OCI-LY3 (cell line): ENCODE data around the gene PADI3.

ENCODE experiments used
- H2AFZ ChIP-seq: fragments of 200-600, 300-600 bp; shearing (Covaris generic); 2 replicates; pipeline ENCODE4 v1.6.0; 2014; ENCODE audit warnings: antibody characterized with exemption, low read depth, low read length
- H3K27ac ChIP-seq: fragments of 200-600, 300-600 bp; sonication (generic); 2 replicates; pipeline ENCODE4 v1.5.1; 2014; ENCODE audit warnings: mild to moderate bottlenecking, low read length, moderate library complexity, mixed read lengths
- H3K27me3 ChIP-seq: fragments of 200-600, 300-600 bp; sonication (generic); 2 replicates; pipeline ENCODE4 v1.6.1; 2014; ENCODE audit warnings: low read depth, low read length, mixed read lengths
- H3K36me3 ChIP-seq: fragments of 200-600, 300-600 bp; sonication (generic); replicated peaks from 2 replicates; pipeline ENCODE3; 2014; ENCODE audit warnings: low read depth, low read length, mixed read lengths
- H3K4me1 ChIP-seq: fragments of 300-600, 200-600 bp; sonication (generic); 2 replicates; pipeline ENCODE4 v1.6.1; 2014; ENCODE audit warnings: low read length, mixed read lengths
- H3K4me2 ChIP-seq: fragments of 200-600, 300-600 bp; sonication (generic); 2 replicates; pipeline ENCODE4 v1.6.1; 2014; ENCODE audit warnings: low read length, mixed read lengths
- H3K4me3 ChIP-seq: fragments of 300-600, 200-600 bp; sonication (generic); 2 replicates; pipeline ENCODE4 v1.5.1; 2014; ENCODE audit warnings: antibody characterized with exemption, mild to moderate bottlenecking, low read length, moderate library complexity
- H3K79me2 ChIP-seq: fragments of 300-600, 200-600 bp; shearing (Covaris generic); 2 replicates; pipeline ENCODE4 v1.6.1; 2014; ENCODE audit warnings: mild to moderate bottlenecking, low read length, mixed read lengths
- H3K9ac ChIP-seq: fragments of 300-600, 200-600 bp; shearing (Covaris generic); 2 replicates; pipeline ENCODE4 v1.6.0; 2014; ENCODE audit warnings: mild to moderate bottlenecking, low read length, moderate library complexity
- H3K9me3 ChIP-seq: fragments of 200-600, 300-600 bp; shearing (Covaris generic); 2 replicates; pipeline ENCODE4 v1.6.1; 2014; ENCODE audit warnings: low read length, mixed read lengths; ENCODE audit not compliant: insufficient read depth
- H4K20me1 ChIP-seq: fragments of 200-600, 300-600 bp; sonication (generic); 2 replicates; pipeline ENCODE4 v1.6.1; 2016; ENCODE audit warnings: low read length, mixed read lengths; ENCODE audit not compliant: insufficient read depth
- EZH2phosphoT487 ChIP-seq: fragments of 200-600 bp; shearing (Covaris generic); IDR thresholded peaks from 2 replicates; pipeline ENCODE4 v1.6.1; 2018; ENCODE audit warnings: antibody characterized with exemption, mixed run types, low read depth
- TF ChIP-seq, protein P1 (sequence below): fragments of 200-600, 300-600 bp; sonication (generic); IDR thresholded peaks from 2 replicates; pipeline ENCODE4 v1.5.1; 2014; ENCODE audit warnings: antibody characterized with exemption, low read length, low read depth

Gene PADI3

DNA sequence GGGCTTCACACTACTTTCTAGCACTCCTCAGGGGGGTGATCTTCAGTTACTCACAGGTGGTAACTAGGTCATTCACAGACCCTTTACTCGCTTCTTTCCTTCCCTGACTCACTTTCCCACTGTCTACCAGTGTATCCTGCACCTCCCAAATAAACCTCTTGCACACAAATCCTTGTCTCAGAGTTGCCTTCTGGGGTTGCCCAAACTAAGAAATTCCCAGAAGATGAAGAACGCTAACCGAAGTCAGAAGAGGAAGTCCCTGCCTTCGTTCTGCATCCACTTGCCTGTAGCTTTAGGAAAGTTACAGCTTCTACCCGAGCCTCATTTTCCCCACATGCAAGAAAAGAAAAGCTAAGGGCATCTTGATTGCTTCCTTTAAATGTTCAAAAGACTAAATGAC lies 47.2 kb downstream of the PADI3 start:
- H3K27me3 ChIP-seq: no peaks in the 10 kb centered on the region
- no peak overlapping the region for H3K4me3 ChIP-seq
- no peaks in the 10 kb centered on the region for H3K36me3 ChIP-seq
- H3K4me1 ChIP-seq: no peaks in the 10 kb centered on the region
- H4K20me1 ChIP-seq: no peaks in the 10 kb centered on the region
- H3K4me2 ChIP-seq: no peak overlapping the region
- no peaks in the 10 kb centered on the region for H3K79me2 ChIP-seq
- TF ChIP-seq, protein P1, sequence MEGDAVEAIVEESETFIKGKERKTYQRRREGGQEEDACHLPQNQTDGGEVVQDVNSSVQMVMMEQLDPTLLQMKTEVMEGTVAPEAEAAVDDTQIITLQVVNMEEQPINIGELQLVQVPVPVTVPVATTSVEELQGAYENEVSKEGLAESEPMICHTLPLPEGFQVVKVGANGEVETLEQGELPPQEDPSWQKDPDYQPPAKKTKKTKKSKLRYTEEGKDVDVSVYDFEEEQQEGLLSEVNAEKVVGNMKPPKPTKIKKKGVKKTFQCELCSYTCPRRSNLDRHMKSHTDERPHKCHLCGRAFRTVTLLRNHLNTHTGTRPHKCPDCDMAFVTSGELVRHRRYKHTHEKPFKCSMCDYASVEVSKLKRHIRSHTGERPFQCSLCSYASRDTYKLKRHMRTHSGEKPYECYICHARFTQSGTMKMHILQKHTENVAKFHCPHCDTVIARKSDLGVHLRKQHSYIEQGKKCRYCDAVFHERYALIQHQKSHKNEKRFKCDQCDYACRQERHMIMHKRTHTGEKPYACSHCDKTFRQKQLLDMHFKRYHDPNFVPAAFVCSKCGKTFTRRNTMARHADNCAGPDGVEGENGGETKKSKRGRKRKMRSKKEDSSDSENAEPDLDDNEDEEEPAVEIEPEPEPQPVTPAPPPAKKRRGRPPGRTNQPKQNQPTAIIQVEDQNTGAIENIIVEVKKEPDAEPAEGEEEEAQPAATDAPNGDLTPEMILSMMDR: no peak
- no peak for TF ChIP-seq EZH2phosphoT487
- no peak overlapping the region for H3K9ac ChIP-seq
- no peak overlapping the region for H2AFZ ChIP-seq
- no peaks in the 10 kb centered on the region for H3K9me3 ChIP-seq
- no peak overlapping the region for H3K27ac ChIP-seq

DNA sequence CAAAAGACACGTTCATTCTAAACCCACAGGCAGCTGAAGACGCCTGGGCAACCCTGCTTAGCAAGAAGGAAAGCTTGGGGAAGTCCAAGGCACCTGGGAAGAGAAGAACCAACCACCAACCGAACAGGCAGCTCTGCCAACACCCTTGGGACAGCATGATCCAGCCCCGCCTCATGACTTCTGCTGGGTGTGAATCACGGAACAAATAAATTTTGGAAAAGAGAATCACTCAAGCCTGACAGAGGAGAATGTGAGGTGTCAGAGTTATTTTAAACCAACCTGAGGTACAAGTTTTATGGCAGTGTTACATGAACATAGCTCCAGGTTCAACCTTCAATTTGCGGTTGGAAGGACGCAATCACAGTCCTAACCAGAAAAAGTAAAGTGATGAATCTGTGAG lies 49.1 kb downstream of the PADI3 start:
- Histone ChIP-seq H3K9me3 (no peaks in the 10 kb centered on the region), H3K4me2 (no peak overlapping the region), H3K36me3 (no peaks in the 10 kb centered on the region), H3K27me3 (no peaks in the 10 kb centered on the region), H2AFZ (no peak overlapping the region), H3K9ac (no peak overlapping the region), H3K27ac (no peak overlapping the region), H4K20me1 (no peaks in the 10 kb centered on the region), H3K4me3 (no peak overlapping the region), H3K79me2 (no peaks in the 10 kb centered on the region), H3K4me1 (no peaks in the 10 kb centered on the region)
- no peak for TF ChIP-seq EZH2phosphoT487

DNA sequence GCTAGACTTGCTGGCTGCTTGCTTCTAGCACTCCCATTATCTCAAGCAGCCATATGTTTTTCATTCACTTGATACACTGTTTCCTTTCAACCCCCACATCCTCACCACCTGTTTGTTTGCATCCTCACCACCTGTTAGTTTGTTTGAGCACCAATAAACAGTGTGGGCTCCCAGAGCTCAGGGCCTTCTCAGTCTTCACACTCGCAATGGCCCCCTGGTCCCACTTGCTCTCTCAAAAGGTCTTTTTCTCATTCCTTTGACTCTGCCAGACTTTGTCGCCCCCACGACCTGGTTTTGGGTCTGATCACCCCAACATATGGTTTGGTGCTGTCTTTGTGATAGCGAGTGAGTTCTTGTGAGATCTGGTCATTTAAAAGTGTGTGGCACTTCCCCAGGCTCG lies 52.9 kb downstream of the PADI3 start:
- Histone ChIP-seq H4K20me1 (no peaks in the 10 kb centered on the region), H3K4me3 (no peak overlapping the region), H3K9ac (no peak overlapping the region), H2AFZ (no peak overlapping the region), H3K36me3 (no peaks in the 10 kb centered on the region), H3K4me1 (no peaks in the 10 kb centered on the region), H3K27ac (no peak overlapping the region), H3K79me2 (no peaks in the 10 kb centered on the region), H3K9me3 (no peaks in the 10 kb centered on the region), H3K4me2 (no peak overlapping the region), H3K27me3 (0 out of 2 replicates have a peak, but pooled peaks cover 3% of the 10 kb centered on the region)
- TF ChIP-seq, protein P1: no peak
- no peak for TF ChIP-seq EZH2phosphoT487

DNA sequence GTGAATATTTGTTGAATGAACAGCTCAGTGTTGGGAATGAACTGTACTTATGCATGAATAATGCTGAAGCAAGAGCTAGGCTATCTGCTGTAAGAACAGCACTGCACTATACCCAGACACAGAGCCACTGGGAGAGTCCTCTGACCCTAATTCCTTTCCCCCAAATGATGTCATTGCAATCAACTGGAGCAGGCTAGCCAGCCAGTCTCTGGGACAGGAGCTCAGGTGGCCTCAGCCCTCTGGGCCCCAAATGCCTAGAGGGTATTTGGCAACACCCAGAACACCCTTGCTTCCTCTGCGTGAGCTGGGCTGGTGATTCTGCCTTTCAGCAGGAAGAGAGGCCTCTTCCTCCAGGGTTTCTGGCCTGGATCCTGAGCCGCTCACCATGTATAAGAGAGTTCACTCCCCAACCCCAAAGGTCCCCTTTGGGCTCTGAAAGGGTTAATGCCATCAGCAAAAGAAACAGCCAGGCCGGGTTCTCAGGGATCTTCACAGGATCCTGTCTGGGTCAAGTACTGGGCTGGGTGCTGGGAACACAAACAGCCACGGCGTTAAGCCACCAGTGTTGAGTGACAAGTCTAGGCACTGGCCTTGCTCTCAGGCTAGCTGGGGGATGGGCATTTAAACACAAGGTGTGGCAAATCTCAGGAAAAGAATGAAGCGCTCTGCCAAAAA lies 55.4 kb downstream of the PADI3 start:
- Histone ChIP-seq H3K27ac (no peak overlapping the region), H3K9ac (no peak overlapping the region), H3K4me3 (no peak overlapping the region), H3K36me3 (no peaks in the 10 kb centered on the region), H3K9me3 (no peaks in the 10 kb centered on the region), H4K20me1 (no peaks in the 10 kb centered on the region), H3K4me1 (no peaks in the 10 kb centered on the region), H3K4me2 (no peak overlapping the region), H3K79me2 (no peaks in the 10 kb centered on the region), H2AFZ (no peak overlapping the region), H3K27me3 (0 out of 2 replicates have a peak, but pooled peaks cover 3% of the 10 kb centered on the region)
- TF ChIP-seq, protein P1: no peak
- no peak for TF ChIP-seq EZH2phosphoT487
